ENCODE measurements around the gene ZEB1.
"Not testable (repeated sequence)": the region's sequence is repeated elsewhere in the genome, so short reads cannot be mapped to it uniquely, and the experiment has no call there.

The ZEB1 gene

DNA sequence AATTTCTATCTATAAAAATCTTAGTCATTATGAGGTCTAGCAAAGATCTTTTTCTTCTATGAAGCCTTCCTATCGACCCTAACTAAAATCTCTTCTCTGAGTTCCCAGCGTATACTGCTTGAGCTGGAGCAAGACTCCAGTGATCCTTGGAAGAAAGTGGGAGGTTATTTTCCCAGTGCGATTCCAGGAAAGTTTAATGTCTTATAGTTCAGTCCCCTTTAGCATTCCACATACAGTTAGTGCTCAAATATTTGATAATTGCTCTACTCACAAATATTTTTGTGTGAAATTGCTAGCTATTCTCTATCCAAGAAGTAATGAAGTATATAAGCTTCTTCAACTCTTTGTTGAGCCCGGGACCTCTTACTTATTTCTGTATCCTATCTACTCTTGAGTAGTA, 47.7 kb downstream of the ZEB1 start:
- DNase-seq (ENCODE audit: low read depth): no peak

DNA sequence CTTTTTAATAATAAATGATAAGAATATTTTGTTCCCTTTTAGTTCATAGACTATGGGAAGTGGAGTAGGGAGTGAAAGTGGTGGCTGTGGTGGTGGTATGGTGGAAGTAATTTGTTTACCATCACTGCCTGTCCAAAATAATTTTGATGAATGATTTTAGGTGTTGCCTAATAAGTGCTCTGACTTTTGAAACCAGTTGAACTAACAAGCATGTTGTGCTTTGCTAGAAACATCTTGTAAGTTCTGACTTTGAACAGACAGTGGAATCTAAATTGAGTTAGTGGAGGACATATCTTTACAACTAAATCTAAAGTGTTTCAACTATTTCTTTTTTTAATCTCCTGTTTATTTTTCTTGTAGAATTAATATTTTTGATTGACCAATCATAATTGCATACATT, 49.7 kb downstream of the ZEB1 start:
- DNase-seq (ENCODE audit: low read depth): no peak

- no peak for DNase-seq (ENCODE audit: low read depth)
Observed at GRCh38 chr10:31372439-31372838, 53.4 kb downstream of the ZEB1 start.

GRCh38 chr10:31374146-31374696, 55.2 kb downstream of the ZEB1 start:
- no peak for DNase-seq (ENCODE audit: low read depth)

DNA sequence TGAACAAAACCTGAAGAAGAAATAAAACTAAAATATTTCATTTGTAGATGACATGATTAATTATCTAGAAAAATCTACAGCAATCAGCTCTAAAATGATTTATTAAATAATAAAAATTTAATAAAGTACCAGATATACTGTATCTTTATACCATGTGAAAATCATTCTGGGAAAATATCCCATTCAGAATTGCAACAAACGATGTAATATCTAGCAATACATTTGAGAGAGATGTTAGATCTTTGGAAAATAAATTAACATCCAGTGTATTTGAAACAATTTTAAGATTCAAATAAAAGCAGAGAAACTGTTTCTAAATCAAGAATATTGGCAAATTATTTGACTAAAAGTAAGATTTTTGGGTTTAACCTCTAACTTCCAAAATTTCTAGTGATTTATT, 62.2 kb downstream of the ZEB1 start:
- DNase-seq (ENCODE audit: low read depth): no peak

- no peak for DNase-seq (ENCODE audit: low read depth)
Observed at GRCh38 chr10:31381766-31382316, 62.8 kb downstream of the ZEB1 start.

DNA sequence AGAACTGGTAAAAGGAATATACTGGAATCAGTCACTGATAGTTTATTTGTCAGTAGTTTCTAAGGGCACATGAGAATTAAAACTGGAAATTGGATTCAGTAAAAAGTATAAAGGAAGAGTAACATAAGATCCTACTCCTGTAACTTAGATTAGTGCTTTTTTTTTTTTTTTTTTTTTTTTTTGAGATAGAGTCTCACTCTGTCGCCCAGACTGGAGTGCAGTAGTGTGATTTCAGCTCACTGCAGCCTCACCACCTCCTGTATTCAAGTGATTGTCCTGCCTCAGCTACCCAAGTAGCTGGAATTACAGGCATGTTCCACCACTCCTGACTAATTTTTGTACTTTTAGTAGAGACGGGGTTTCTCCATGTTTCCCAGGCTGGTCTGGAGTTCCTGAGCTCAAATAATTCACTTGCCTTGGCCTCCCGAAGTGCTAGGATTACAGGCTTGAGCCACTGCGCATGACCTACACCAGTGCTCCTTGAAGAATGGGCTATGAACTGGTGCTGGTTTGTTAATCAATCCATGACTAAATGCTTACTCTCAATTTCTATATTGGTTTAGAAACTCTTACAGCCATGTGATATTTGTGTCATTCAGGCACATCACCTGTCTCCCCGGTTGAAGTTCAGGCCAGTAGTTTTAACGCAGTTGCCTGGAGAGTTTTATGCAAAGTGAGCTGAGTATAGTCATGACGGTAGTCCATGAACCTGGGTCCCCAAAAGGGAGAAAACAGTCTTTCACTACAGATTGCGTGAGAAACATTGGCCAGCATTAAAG, 65.0 kb downstream of the ZEB1 start:
- no peak for DNase-seq (ENCODE audit: low read depth)

- no peak for DNase-seq (ENCODE audit: low read depth)
Observed at GRCh38 chr10:31384589-31384949, 65.6 kb downstream of the ZEB1 start.

DNA sequence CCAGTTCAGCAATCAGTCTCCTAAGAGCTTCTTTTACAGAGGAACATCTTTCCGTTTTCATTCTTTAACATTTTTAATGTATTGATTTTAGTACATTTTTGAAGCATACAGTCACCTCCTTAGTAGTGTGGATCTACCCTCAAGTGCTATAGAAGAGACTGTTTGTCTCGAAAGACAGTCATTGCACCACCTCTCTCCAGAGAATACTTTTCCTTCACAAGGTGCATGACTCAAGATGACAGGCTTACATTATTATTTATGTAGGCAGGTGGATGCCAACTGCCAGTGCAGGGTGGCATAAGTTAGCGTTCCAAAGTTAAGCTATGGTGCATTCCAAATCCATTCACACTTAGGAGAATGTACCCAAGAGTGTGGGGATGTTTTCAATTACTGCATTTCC, 71.8 kb downstream of the ZEB1 start:
- no peak for DNase-seq (ENCODE audit: low read depth)

GRCh38 chr10:31393844-31394243, 74.8 kb downstream of the ZEB1 start:
- no peak for DNase-seq (ENCODE audit: low read depth)

- no peak for DNase-seq (ENCODE audit: low read depth)
Observed at GRCh38 chr10:31395695-31396094, 76.7 kb downstream of the ZEB1 start.

DNA sequence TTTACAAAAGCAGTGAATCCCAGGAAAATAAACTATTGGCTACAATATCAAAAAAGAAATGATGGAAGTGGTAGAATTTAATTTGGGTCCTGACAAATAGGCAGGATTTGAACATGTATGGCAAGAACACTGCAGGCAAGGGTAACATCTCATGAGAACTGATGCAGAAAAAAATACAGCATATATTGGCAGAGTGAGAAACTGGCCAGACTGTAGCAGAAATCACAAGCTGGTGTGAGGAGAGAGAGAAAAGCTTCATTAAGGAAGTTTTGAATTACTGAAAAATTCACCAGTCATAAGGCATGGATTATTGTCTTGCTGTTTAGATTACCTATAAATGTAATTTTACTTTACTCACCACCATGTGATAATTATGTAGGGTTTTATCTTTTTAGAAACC, 77.4 kb downstream of the ZEB1 start:
- DNase-seq (ENCODE audit: low read depth): no peak

GRCh38 chr10:31397852-31398251, 78.8 kb downstream of the ZEB1 start:
- no peak for DNase-seq (ENCODE audit: low read depth)

DNA sequence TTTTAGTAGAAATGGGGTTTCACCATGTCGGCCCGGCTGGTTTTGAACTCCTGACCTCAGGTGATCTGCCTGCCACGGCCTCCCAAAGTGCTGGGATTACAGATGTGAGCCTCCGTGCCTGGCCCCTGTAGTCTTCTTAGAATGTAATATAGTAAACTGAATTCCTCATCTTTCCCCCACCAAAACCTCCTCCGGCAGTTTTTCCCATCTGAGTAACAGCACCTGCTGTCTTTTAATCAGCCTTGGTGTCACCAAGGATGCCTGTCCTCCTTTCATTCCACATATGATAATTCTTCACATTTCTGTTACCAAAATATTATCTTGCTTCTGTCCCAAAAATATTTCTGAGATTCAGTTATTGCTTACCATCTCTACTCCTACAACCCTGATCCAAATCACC, 80.2 kb downstream of the ZEB1 start:
- DNase-seq (ENCODE audit: low read depth): no peak

GRCh38 chr10:31399631-31400030, 80.6 kb downstream of the ZEB1 start:
- no peak for DNase-seq (ENCODE audit: low read depth)

DNA sequence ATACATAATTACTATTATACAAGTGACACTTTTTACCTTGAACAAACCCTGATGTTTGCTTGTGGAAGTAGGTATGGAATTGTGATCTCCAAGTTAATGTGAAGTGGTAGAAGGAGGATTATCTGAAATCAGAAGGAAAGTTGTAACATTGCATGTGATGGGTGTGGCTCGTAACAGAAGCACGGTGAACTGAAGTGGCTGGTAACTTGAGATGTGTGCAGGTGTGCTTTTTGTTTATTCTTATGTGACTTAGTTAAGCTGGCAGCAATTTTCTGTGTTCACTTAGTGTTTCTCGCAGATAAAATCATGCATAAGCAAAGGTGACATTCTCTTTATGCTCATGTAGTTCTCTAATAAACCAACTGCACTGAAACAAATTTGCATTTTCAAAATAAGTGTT, 82.3 kb downstream of the ZEB1 start:
- no peak for DNase-seq (ENCODE audit: low read depth)

GRCh38 chr10:31404640-31405039, 85.6 kb downstream of the ZEB1 start:
- no peak for DNase-seq (ENCODE audit: low read depth)

DNA sequence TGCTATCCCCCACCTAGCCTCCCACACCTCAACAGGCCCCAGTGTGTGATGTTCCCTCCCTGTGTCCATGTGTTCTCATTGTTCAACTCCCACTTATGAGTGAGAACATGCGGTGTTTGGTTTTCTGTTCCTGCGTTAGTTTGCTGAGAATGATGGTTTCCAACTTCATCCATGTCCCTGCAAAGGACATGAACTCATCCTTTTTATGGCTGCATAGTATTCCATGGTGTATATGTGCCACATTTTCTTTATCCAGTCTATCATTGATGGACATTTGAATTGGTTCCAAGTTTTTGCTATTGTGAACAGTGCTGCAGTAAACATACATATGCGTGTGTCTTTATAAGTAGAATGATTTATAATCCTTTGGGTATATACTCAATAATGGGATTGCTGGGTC, 86.8 kb downstream of the ZEB1 start:
- not testable (repeated sequence) for DNase-seq (ENCODE audit: low read depth)

DNA sequence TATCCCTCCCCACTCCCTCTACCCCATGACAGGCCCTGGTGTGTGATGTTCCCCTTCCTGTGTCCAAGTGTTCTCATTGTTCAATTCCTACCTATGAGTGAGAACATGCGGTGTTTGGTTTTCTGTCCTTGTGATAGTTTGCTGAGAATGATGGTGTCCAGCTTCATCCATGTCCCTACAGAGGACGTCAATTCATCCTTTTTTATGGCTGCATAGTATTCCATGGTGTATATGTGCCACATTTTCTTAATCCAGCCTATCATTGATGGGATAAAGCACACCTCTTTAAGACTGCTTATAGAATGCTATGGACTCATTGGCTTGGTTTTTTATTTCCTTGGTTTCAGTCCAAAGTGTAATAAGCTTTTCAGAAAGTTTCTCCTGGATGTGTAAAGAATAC, 93.4 kb downstream of the ZEB1 start:
- DNase-seq (ENCODE audit: low read depth): not testable (repeated sequence)

DNA sequence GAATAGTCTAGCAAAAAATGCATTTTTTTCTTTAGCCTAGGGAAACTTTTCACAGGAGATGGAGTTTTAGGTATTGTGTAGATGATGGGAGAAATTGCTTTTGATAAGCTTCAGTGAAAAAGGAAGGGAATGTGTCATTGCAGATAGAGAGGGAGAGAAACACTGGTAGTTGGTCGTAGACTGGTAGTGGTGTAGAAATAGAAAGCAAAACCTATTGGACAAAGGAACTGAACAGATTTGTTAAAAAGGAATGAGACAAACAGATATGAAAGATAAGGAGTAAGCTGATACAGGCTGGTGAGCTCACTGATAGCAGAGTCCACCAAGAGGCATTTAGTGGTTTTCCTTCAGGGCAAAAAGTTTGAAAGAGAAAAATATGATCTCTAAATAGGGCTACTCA, 94.3 kb downstream of the ZEB1 start:
- no peak for DNase-seq (ENCODE audit: low read depth)

GRCh38 chr10:31418481-31418880, 99.5 kb downstream of the ZEB1 start:
- DNase-seq (ENCODE audit: low read depth): no peak

GRCh38 chr10:31419394-31420063, 100.5 kb downstream of the ZEB1 start:
- no peak for DNase-seq (ENCODE audit: low read depth)

DNA sequence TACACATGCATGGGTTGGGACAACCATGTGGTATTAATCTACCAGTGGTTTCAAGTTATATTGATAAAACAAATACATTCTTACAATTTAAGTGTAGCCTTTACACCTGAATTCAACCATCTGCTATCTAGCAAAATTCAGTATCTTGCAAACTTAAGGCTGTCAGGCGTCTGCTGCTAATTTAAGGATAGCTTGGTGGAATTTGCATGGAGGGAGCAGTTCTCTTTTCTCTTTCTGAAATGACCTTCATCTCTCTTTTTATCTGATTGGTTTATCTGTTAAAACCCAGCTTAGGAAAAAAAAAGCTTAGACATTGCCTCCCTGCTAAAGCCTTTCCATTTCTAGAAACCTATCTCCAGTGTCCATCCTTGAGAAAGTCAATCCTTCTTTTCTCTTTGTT, 102.3 kb downstream of the ZEB1 start:
- DNase-seq (ENCODE audit: low read depth): no peak
